Cardiac fibroblast (primary cell): ENCODE data around the gene CARD9.

Source experiments
- DNase-seq, 2 donors: peaks; one replicate each; pipeline versions ENCODE4 v3.0.0 to v3.0.0-alpha.2; 2010; ENCODE audit warnings: low read depth in 2 of 2
- H3K4me3 ChIP-seq, 2 donors: replicated peaks in 1 of 2; 1 replicate in 1 of 2; 2 replicates in 1 of 2; pipeline ENCODE4 v1.5.1; 2011; ENCODE audit warnings: low read depth in 2 of 2, low read length in 2 of 2, mild to moderate bottlenecking in 2 of 2, moderate library complexity in 1 of 2
- CTCF ChIP-seq: IDR thresholded peaks from one replicate; pipeline ENCODE4 v1.5.1; 2011; ENCODE audit warnings: low read depth, mild to moderate bottlenecking, low read length, inconsistent platforms

Gene CARD9

GRCh38 chr9:136334541-136334940, 38.9 kb downstream of the CARD9 start:
- no peak for TF ChIP-seq CTCF

GRCh38 chr9:136333486-136333885, 40.0 kb downstream of the CARD9 start:
- DNase-seq: no peak
- no peak overlapping the region for H3K4me3 ChIP-seq
- no peak for TF ChIP-seq CTCF

More at GRCh38 chr9:136334541-136334940, 38.9 kb downstream of the CARD9 start:
- DNase-seq: no peak
- H3K4me3 ChIP-seq: no peak overlapping the region

GRCh38 chr9:136333045-136333444, 40.4 kb downstream of the CARD9 start:
- H3K4me3 ChIP-seq: no peak overlapping the region
- DNase-seq: no peak
- no peak for TF ChIP-seq CTCF

GRCh38 chr9:136332482-136332983, 40.9 kb downstream of the CARD9 start:
- DNase-seq: no peak
- TF ChIP-seq CTCF: no peak
- no peak overlapping the region for H3K4me3 ChIP-seq

GRCh38 chr9:136331556-136332481, 41.6 kb downstream of the CARD9 start:
- no peak for DNase-seq
- no peak for TF ChIP-seq CTCF

GRCh38 chr9:136331030-136331429, 42.4 kb downstream of the CARD9 start:
- no peak for DNase-seq
- no peak overlapping the region for H3K4me3 ChIP-seq
- TF ChIP-seq CTCF: no peak

More at GRCh38 chr9:136331556-136332481, 41.6 kb downstream of the CARD9 start:
- no peak overlapping the region for H3K4me3 ChIP-seq
